Colonic mucosa (tissue), 4 donors: ENCODE measurements around the gene BRF1. TPM values are rescaled to one million over a fixed set of nuclear protein-coding genes. Genes with fewer than 3 reads are reported as not detected.
A peak's percentile ranks its signal among the peaks of the same experiment; 100 is the strongest.

Experiments
- DNase-seq: peaks from one replicate; pipeline ENCODE4 v3.0.0-alpha.2; 2020
- H3K27ac ChIP-seq: fragments of 200-600 bp; one replicate; pipeline ENCODE4 v1.8.0; 2021
- H3K27me3 ChIP-seq: fragments of 200-600 bp; one replicate; pipeline ENCODE4 v1.8.0; 2021
- H3K36me3 ChIP-seq: fragments of 200-600 bp; one replicate; pipeline ENCODE4 v1.8.0; 2021
- H3K4me1 ChIP-seq: fragments of 200-600 bp; one replicate; pipeline ENCODE4 v1.8.0; 2021; ENCODE audit warnings: mild to moderate bottlenecking
- H3K4me3 ChIP-seq: fragments of 200-600 bp; one replicate; pipeline ENCODE4 v1.8.0; 2021
- H3K9ac ChIP-seq, 2 donors: one replicate each; pipeline ENCODE4 v1.7.0; 2013; ENCODE audit warnings: control low read depth in 2 of 2, low read depth in 2 of 2, low read length in 2 of 2
- H3K9me3 ChIP-seq: fragments of 200-600 bp; one replicate; pipeline ENCODE4 v1.8.0; 2021
- CTCF ChIP-seq: fragments of 200-600 bp; IDR thresholded peaks from one replicate; pipeline ENCODE4 v1.8.0; 2022; ENCODE audit warnings: antibody characterized with exemption, mild to moderate bottlenecking
- intact Hi-C: fragments of 100-400 bp; cut with DNase I; formaldehyde crosslinking; loops from one replicate; pipeline ENCODE4 v1.14.1; 2022
- total RNA-seq, 2 donors: library from RNA; stranded (reverse); fragmentation: NEBNext Ultra II Directional in 1 of 2; extraction: Animal tissue kit (Norgen Biotek cat#: 25700) in 1 of 2; gene quantifications; one replicate each; pipeline ENCODE4 v1.2.1, GENCODE V29; 2021
- donor health status: healthy.
- donor health status: DM: no; HTN: no; CAD: no.
- donor health status: DM: no; HTN: no; CAD: no.

BRF1 gene
- total RNA-seq, 2 donors from 2014 or later = 27.2 to 40.6 TPM

- peaks cover 12% of the 10 kb centered on the region for H3K27me3 ChIP-seq
- intact Hi-C loops = no loop called here
- no peak within 1 kb of the TSS for H3K9ac ChIP-seq
- peak; percentile 53 for DNase-seq
- TF ChIP-seq CTCF = no peak
- no peaks in the 10 kb centered on the region for H3K9me3 ChIP-seq
- no peak within 1 kb of the TSS for H3K27ac ChIP-seq
- peak within 1 kb of the TSS; percentile 31 for H3K4me3 ChIP-seq
- H3K36me3 ChIP-seq = no peaks in the 10 kb centered on the region
- H3K4me1 ChIP-seq = peaks cover 8% of the 10 kb centered on the region
Observed at GRCh38 chr14:105168496-105168978, 132.3 kb downstream of the BRF1 start, which contains the start of gene JAG2. JAG2 (minus strand) TSS chr14:105168776; CDS start chr14:105168420, 356 bp downstream.

- H3K9ac ChIP-seq = no peak overlapping the region
- H3K27ac ChIP-seq = no peak overlapping the region
- no peaks in the 10 kb centered on the region for H3K9me3 ChIP-seq
- H3K4me3 ChIP-seq = peak overlapping the region; percentile 31
- intact Hi-C loops = no loop called here
- peaks cover 8% of the 10 kb centered on the region for H3K4me1 ChIP-seq
- DNase-seq = no peak
- no peak for TF ChIP-seq CTCF
- H3K27me3 ChIP-seq = peaks cover 12% of the 10 kb centered on the region
- H3K36me3 ChIP-seq = no peaks in the 10 kb centered on the region
Observed at GRCh38 chr14:105168093-105168420, 132.7 kb downstream of the BRF1 start.

- H3K9me3 ChIP-seq = no peaks in the 10 kb centered on the region
- peaks cover 8% of the 10 kb centered on the region for H3K4me1 ChIP-seq
- no peak for TF ChIP-seq CTCF
- intact Hi-C loops = no loop called here
- H3K27ac ChIP-seq = no peak overlapping the region
- H3K27me3 ChIP-seq = peaks cover 12% of the 10 kb centered on the region
- no peak overlapping the region for H3K9ac ChIP-seq
- peak overlapping the region; percentile 31 for H3K4me3 ChIP-seq
- no peak for DNase-seq
- H3K36me3 ChIP-seq = no peaks in the 10 kb centered on the region
Observed at GRCh38 chr14:105167303-105168092, 133.3 kb downstream of the BRF1 start.

GRCh38 chr14:105166571-105167302, 134.1 kb downstream of the BRF1 start:
- Histone ChIP-seq H3K27me3 (peaks cover 12% of the 10 kb centered on the region), H3K27ac (no peak overlapping the region), H3K9ac (no peak overlapping the region), H3K36me3 (no peaks in the 10 kb centered on the region), H3K4me3 (no peak overlapping the region), H3K4me1 (peaks cover 8% of the 10 kb centered on the region), H3K9me3 (no peaks in the 10 kb centered on the region)
- DNase-seq = no peak
- intact Hi-C loops = no loop called here
- no peak for TF ChIP-seq CTCF

- Histone ChIP-seq H3K9me3 (no peaks in the 10 kb centered on the region), H3K27me3 (peaks cover 12% of the 10 kb centered on the region), H3K4me1 (peaks cover 8% of the 10 kb centered on the region), H3K4me3 (no peak overlapping the region), H3K9ac (no peak overlapping the region), H3K27ac (no peak overlapping the region), H3K36me3 (no peaks in the 10 kb centered on the region)
- intact Hi-C loops = no loop called here
- TF ChIP-seq CTCF = no peak
- DNase-seq = no peak
Observed at GRCh38 chr14:105165761-105166485, 134.9 kb downstream of the BRF1 start.
